ENCODE measurements around the gene TSPOAP1. TPM values are rescaled to one million over a fixed set of nuclear protein-coding genes. Genes with fewer than 3 reads are reported as not detected.

TSPOAP1 gene
- total RNA-seq, 1 donor from 2014 or later, result 31.4 TPM

DNA sequence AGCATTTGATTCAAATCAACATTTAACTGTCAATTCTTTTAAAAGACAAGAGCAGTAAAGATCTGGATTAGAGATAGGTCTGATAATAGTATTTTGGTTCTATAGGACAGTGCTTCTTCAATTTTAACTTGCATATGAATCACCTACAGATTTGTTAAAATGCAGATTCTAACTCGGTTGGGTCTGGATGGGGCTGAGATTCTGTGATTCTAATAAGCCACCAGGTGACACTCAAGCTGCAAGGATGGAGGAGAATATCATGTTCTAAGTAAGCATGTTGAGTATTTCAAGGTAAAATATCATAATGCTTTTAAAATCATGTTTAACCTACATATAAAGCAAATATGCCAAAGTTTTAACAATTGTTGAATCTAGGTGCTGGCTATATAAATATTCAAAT lies 15.8 kb downstream of the TSPOAP1 start:
- Mint-ChIP-seq H3K27ac (peak overlapping the region; percentile 45), H3K36me3 (ENCODE audit: low read depth) (peaks cover 34% of the 10 kb centered on the region), H3K9me3 (no peaks in the 10 kb centered on the region), H3K4me3 (no peak overlapping the region), H3K4me1 (ENCODE audit: low read depth) (peaks cover 22% of the 10 kb centered on the region), H3K27me3 (ENCODE audit: insufficient read depth) (no peaks in the 10 kb centered on the region)
- intact Hi-C loops (cut with micrococcal nuclease), result no loop called here
- DNase-seq (ENCODE audit: low spot score), result no peak

- no peak for DNase-seq (ENCODE audit: low spot score)
- Mint-ChIP-seq H3K27ac (no peak overlapping the region), H3K27me3 (ENCODE audit: insufficient read depth) (no peaks in the 10 kb centered on the region), H3K36me3 (ENCODE audit: low read depth) (peaks cover 32% of the 10 kb centered on the region), H3K4me1 (ENCODE audit: low read depth) (peaks cover 16% of the 10 kb centered on the region), H3K4me3 (no peak overlapping the region), H3K9me3 (no peaks in the 10 kb centered on the region)
- intact Hi-C loops (cut with micrococcal nuclease), result no loop called here
These were observed 16.5 kb downstream of the TSPOAP1 start for GRCh38 chr17:58312021-58312630.

DNA sequence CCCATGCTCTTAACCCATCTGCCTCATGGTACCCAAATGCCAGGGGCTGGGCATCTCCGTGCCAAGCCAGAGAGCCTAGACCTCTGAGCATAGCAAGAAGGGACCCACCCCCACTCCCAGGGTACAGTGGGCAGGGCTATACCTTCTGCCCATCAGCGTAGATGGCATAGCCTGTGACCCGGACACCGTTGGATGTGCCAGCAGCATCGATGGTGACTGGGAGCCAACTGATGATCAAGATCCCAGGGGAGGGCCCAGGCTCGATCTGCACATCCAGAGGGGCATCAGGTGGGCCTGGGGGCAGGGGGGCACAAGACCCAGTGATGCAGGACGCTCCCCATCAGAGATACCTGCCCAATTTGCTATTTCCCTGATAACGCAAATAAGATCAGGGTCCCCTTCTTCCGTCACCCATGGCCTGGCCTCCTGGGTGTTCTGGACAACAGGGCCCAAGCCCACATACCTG lies 17.1 kb downstream of the TSPOAP1 start:
- H3K36me3 Mint-ChIP-seq (ENCODE audit: low read depth), result peaks cover 32% of the 10 kb centered on the region
- intact Hi-C loops (cut with micrococcal nuclease), result no loop called here
- DNase-seq (ENCODE audit: low spot score), result no peak

GRCh38 chr17:58310511-58311428 lies 17.8 kb downstream of the TSPOAP1 start:
- intact Hi-C loops (cut with micrococcal nuclease), result no loop called here
- H3K27ac Mint-ChIP-seq, result no peak overlapping the region
- peaks cover 28% of the 10 kb centered on the region for H3K36me3 Mint-ChIP-seq (ENCODE audit: low read depth)
- DNase-seq (ENCODE audit: low spot score), result no peak
- no peak overlapping the region for H3K4me3 Mint-ChIP-seq
- H3K9me3 Mint-ChIP-seq, result no peaks in the 10 kb centered on the region
- H3K27me3 Mint-ChIP-seq (ENCODE audit: insufficient read depth), result no peaks in the 10 kb centered on the region
- H3K4me1 Mint-ChIP-seq (ENCODE audit: low read depth), result peaks cover 15% of the 10 kb centered on the region

More for the DNA sequence above, 17.1 kb downstream of the TSPOAP1 start:
- Mint-ChIP-seq H3K27me3 (ENCODE audit: insufficient read depth) (no peaks in the 10 kb centered on the region), H3K4me3 (no peak overlapping the region), H3K4me1 (ENCODE audit: low read depth) (peaks cover 15% of the 10 kb centered on the region), H3K27ac (no peak overlapping the region), H3K9me3 (no peaks in the 10 kb centered on the region)

DNA sequence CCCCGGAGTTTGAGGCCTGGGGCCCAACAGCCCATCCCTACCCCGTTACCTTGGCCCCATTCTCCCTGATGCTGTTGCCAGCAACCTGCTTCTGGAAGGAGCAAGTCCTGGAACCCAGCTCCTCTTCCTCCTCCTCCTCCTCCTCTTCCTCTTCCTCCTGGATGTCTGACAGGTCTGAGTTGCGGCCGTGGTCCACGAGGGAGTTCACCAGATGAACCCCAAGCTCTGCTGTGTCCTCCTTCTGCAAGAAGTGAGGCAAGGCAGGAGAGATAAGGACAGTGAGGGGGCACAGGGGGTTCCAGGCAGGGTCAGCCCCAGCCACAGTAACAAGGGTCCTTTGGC lies 18.7 kb downstream of the TSPOAP1 start:
- H3K4me1 Mint-ChIP-seq (ENCODE audit: low read depth), result peaks cover 13% of the 10 kb centered on the region
- no peaks in the 10 kb centered on the region for H3K27me3 Mint-ChIP-seq (ENCODE audit: insufficient read depth)
- H3K9me3 Mint-ChIP-seq, result no peaks in the 10 kb centered on the region
- peaks cover 23% of the 10 kb centered on the region for H3K36me3 Mint-ChIP-seq (ENCODE audit: low read depth)
- intact Hi-C loops (cut with micrococcal nuclease), result no loop called here
- H3K27ac Mint-ChIP-seq, result peak overlapping the region; percentile 70
- H3K4me3 Mint-ChIP-seq, result no peak overlapping the region
- no peak for DNase-seq (ENCODE audit: low spot score)

DNA sequence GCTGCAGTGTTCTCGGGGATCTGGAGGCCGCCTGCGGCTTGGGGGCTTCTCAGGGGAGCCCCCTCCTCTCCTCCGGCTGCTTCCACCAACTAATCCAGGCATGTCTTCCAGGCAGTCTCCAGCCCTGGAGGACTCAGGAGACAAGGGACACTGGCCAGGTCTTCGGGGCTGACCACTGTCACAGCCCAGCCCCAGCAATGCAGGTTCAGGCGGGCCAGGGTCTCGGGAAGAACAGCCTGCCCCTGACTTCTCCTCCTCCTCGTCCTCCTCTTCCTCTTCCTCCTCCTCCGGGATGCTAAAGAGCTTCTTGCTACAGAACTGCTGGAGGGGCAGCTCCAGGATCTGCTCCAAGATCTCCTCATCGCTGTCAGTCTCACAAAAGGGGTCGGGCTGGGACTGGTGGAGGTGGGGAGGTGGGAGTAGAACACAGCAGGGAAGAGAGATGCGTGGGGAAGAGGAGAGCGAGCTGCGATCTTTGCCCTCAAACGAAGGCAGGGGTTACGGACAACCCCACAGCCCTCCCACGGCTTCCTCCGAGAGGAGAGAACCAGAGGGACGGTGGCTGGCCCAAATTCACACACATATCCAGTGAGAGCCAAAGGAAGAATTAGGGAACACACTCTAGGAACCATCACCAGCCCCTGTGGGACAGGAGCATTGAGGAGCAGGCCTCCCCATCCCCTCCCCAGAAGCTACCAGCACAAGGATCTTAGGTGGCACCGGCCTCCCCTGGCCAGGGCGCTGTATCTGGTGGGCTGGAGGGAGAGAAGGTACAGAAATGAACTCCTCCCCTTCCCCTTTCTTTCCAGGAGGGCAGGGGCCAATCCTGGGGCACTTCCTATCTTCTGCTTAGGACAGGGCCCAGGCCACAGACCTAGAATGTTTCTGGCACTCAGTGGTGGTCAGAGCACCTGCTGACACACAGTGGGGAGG lies 19.3 kb downstream of the TSPOAP1 start:
- H3K4me1 Mint-ChIP-seq (ENCODE audit: low read depth), result peaks cover 9% of the 10 kb centered on the region
- no peak for DNase-seq (ENCODE audit: low spot score)
- intact Hi-C loops (cut with micrococcal nuclease), result no loop called here
- H3K9me3 Mint-ChIP-seq, result no peaks in the 10 kb centered on the region
- H3K27me3 Mint-ChIP-seq (ENCODE audit: insufficient read depth), result no peaks in the 10 kb centered on the region
- peaks cover 20% of the 10 kb centered on the region for H3K36me3 Mint-ChIP-seq (ENCODE audit: low read depth)
- no peak overlapping the region for H3K27ac Mint-ChIP-seq
- H3K4me3 Mint-ChIP-seq, result no peak overlapping the region

DNA sequence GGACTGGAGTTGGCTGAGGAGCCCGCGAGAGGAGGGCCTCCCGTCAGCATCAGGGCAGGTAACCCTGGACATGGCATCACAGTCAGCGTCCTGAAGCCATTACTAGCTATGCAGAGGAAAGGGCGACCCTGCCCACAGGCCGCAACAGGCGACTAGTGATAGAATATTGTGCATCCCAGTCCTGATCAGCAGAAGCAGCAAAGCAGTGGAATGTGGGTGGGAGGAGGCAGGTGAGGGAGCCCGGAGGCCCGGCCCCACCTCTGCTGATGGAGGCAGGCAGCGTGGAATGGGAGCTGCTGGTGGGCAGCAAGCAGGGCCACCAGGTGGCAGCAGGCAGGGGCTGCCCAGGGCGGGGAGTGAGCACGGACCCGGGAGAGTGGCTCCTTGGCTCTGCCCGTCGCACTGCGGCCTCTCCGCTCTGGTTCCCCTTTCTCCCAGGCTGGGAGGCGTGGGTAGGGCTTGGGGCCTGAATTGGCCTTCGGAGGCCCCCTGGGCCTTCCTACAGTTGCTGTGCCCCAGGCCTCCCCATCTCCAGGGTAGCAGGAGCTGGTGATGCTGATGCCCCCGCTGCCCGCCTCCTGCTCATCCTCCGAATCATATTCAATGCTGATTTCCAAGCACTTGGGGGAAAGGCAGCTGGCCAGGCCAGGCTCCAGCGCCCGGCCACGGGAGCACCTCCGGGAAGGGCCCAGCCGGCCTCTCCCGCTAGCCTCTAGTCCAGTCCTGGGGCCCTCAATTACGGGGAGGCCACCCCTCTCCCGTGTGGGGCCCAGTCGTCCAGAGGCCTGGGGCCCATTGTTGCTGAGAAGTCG lies 20.2 kb downstream of the TSPOAP1 start:
- H3K27me3 Mint-ChIP-seq (ENCODE audit: insufficient read depth), result no peaks in the 10 kb centered on the region
- intact Hi-C loops (cut with micrococcal nuclease), result no loop called here
- H3K27ac Mint-ChIP-seq, result no peak overlapping the region
- peaks cover 6% of the 10 kb centered on the region for H3K4me1 Mint-ChIP-seq (ENCODE audit: low read depth)
- no peaks in the 10 kb centered on the region for H3K9me3 Mint-ChIP-seq
- DNase-seq (ENCODE audit: low spot score), result peak; percentile 0
- H3K4me3 Mint-ChIP-seq, result no peak overlapping the region
- H3K36me3 Mint-ChIP-seq (ENCODE audit: low read depth), result peaks cover 19% of the 10 kb centered on the region

- Mint-ChIP-seq H3K9me3 (no peaks in the 10 kb centered on the region), H3K4me3 (no peak overlapping the region), H3K36me3 (ENCODE audit: low read depth) (peaks cover 17% of the 10 kb centered on the region), H3K27ac (no peak overlapping the region), H3K27me3 (ENCODE audit: insufficient read depth) (no peaks in the 10 kb centered on the region), H3K4me1 (ENCODE audit: low read depth) (peaks cover 6% of the 10 kb centered on the region)
- no peak for DNase-seq (ENCODE audit: low spot score)
- intact Hi-C loops (cut with micrococcal nuclease), result no loop called here
These were observed 21.0 kb downstream of the TSPOAP1 start for GRCh38 chr17:58307468-58308172.

DNA sequence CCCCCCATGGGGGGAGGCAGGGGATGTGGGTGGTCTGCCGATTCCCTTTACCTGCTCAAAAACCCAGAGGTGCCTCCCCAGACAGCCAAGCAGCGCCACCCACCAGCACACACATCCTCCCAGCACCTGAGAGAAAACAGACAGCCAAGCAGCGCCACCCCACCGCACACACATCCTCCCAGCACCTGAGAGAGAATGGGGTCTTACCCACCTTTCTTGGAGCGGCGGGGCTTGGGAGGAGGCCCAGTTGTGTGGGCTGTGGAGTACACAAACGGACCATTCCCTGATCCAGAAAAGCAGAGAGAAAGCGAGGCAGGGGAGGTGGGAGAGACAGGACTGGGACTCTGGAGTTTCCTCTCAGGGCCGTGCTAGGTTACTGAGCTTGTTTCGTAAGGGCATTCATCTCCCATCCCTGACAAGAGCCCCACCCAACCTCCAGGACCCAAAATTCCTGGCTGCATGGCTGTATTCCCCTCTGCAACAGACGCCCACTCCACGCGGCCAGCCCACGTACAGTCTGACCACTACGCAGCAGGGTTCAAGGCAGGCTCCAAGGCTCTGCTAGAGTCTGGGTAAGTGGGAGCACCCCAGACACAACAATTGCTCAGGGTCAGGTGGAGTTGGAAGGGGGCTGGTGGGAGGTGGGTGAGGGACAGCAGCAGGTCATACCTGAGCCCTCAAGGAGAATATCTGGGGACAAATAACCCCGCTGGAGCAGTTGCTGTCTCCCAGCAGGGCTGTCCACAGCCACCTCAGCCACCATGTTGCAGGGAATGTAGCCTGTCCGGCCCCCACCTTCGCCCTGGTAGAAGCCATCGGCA lies 22.3 kb downstream of the TSPOAP1 start:
- intact Hi-C loops (cut with micrococcal nuclease), result no loop called here
- H3K27ac Mint-ChIP-seq, result no peak overlapping the region
- no peak for DNase-seq (ENCODE audit: low spot score)
- H3K9me3 Mint-ChIP-seq, result no peaks in the 10 kb centered on the region
- peaks cover 6% of the 10 kb centered on the region for H3K4me1 Mint-ChIP-seq (ENCODE audit: low read depth)
- H3K27me3 Mint-ChIP-seq (ENCODE audit: insufficient read depth), result no peaks in the 10 kb centered on the region
- peaks cover 17% of the 10 kb centered on the region for H3K36me3 Mint-ChIP-seq (ENCODE audit: low read depth)
- H3K4me3 Mint-ChIP-seq, result no peak overlapping the region

DNA sequence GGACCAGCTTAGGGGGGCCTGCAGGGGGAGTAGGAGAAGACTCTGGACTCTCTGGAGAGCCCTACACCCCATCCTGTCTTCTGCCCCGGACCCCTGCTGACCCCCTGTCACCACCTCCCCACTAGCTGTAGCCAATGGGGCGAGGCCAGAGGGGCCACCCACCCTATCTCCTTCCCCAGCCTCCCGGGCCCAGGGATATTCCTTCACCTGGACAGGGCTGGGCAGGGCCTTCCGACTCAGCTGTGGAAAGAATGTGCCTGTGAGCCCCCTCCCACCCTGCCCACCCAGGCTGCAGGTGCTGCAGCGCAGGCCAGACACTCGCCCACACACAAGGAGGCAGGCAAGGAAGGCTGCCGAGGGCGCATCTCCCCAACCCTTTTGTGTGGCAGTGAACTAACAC lies 23.0 kb downstream of the TSPOAP1 start:
- DNase-seq (ENCODE audit: low spot score), result no peak
- Mint-ChIP-seq H3K4me1 (ENCODE audit: low read depth) (peaks cover 6% of the 10 kb centered on the region), H3K4me3 (no peak overlapping the region), H3K27ac (no peak overlapping the region), H3K36me3 (ENCODE audit: low read depth) (peaks cover 17% of the 10 kb centered on the region), H3K9me3 (no peaks in the 10 kb centered on the region), H3K27me3 (ENCODE audit: insufficient read depth) (no peaks in the 10 kb centered on the region)
- intact Hi-C loops (cut with micrococcal nuclease), result no loop called here
